Smooth muscle cell of trachea (primary cell): ENCODE data around the gene PRSS2. TPM values are rescaled to one million over a fixed set of nuclear protein-coding genes. Genes with fewer than 3 reads are reported as not detected.

Experiments used
- total RNA-seq: library from RNA; depleted of rRNA; stranded (reverse); fragments of >200 nt; gene quantifications from 2 replicates; pipeline ENCODE4 v1.2.1, GENCODE V29; 2014

Gene PRSS2
- not detected in 2 replicates for total RNA-seq

DNA sequence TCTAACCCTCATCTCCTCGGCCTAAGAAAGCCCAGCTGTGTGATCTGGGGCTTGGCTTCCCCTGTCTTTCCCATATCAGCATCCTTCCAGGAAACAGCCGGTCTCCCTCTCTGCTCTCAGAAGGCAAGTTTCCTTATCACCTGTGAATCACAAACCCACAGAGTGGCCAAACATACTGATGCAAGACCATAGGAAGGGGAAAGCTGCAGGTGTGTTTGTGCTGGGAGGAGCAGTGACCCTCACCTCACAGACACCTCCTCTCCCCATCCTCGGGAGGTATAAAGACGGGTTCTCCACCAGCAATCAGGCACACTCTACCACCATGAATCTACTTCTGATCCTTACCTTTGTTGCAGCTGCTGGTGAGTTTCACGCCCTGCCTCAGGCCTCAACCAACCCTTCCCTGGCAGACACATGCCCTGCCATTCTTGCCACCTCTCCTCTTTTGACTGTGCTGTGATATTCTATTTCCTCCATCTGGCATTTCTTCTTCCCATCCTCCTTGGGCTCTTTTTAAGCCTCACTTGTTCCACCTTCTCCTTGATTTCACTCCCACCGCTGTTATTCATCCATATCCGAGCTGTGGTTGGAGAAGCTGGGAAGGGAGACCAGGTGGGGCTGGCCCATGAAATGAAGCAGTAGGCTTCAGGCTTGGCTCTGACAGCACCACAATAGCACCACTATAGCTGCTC is at the start of gene PRSS2:
PRSS2 (plus strand) TSS at position 310 of the 692 bp plus-strand sequence; CDS start at position 323, 13 bp downstream.

DNA sequence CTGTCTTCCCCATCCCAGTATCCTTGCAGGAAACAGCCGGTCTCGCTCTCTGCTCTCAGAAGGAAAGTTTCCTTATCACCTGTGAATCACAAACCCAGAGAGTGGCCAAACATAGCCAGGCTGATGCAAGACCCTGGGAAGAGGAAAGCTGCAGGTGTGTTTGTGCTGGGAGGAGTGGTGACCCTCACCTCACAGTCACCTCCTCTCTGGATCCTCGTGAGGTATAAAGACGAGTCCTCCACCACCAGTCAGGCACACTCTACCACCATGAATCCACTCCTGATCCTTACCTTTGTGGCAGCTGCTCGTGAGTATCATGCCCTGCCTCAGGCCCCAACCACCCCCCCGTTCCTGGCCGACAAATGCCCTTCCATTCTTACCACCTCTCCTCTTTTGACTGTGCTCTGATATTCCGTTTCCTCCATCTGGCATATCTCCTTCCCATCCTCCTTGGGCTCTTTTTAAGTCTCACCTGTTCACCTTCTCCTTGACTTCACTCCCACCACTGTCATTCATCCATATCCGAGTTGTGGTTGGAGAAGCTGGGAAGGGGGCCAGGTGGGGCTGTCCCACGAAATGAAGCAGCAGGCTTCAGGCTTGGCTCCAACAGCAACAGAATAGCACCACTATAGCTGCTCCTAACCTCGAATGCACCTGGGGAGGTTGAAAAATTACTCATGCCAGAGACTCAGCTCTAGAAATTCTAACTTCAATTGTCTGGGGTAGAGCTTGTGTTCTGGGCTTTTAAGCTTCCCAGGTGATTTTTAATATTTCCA is 21.4 kb upstream of the PRSS2 start, which contains the start of gene PRSS1:
PRSS1 (plus strand) TSS at position 255 of the 776 bp plus-strand sequence; CDS start at position 268, 13 bp downstream.

Other genes with a start within 250 kb of the PRSS2 start
- gene PRSS1, start 21.5 kb upstream of the PRSS2 start, total RNA-seq, result not detected in 2 replicates
- 1.9 and 8.8 TPM in 2 replicates for gene EPHB6, start 84.1 kb downstream of the PRSS2 start, total RNA-seq
- not detected in 2 replicates for gene TRPV6, start 114.8 kb downstream of the PRSS2 start, total RNA-seq
- gene TRPV5, start 162.8 kb downstream of the PRSS2 start, total RNA-seq, result not detected in 2 replicates
- gene LLCFC1, start 168.5 kb downstream of the PRSS2 start, total RNA-seq, result not detected in 2 replicates
- gene KEL, start 191.4 kb downstream of the PRSS2 start, total RNA-seq, result 0.17 TPM in 1 of 2 replicates, not detected in the other